Left lung (tissue), 10 donors: Measurements from ENCODE around the gene FANK1. TPM values are rescaled to one million over a fixed set of nuclear protein-coding genes. Genes with fewer than 3 reads are reported as not detected.

Experiments used
- ATAC-seq: fragments of 200-7000 bp; cut with Tn5 transposase; one replicate; pipeline ENCODE4 v1.9.1; 2020; ENCODE audit warnings: moderate library complexity
- DNase-seq, 4 donors: peaks; one replicate each; pipeline ENCODE4 v3.0.0-alpha.2; 2013 to 2020
- H3K27ac ChIP-seq, 2 donors: fragments of 200-600 bp; sonication (generic) in 1 of 2; one replicate each; pipeline versions ENCODE4 v1.5.0 to v1.8.0; 2020 to 2021
- H3K27me3 ChIP-seq, 2 donors: fragments of 200-600 bp; sonication (generic) in 1 of 2; one replicate each; pipeline versions ENCODE4 v1.5.0 to v1.8.0; 2020 to 2021
- H3K36me3 ChIP-seq, 2 donors: fragments of 200-600 bp; sonication (generic) in 1 of 2; one replicate each; pipeline versions ENCODE4 v1.5.0 to v1.8.0; 2020 to 2021
- H3K4me1 ChIP-seq, 2 donors: fragments of 200-600 bp; one replicate each; pipeline ENCODE4 v1.8.0; 2021
- H3K4me3 ChIP-seq, 2 donors: fragments of 200-600 bp; sonication (generic) in 1 of 2; one replicate each; pipeline versions ENCODE4 v1.5.0 to v1.8.0; 2020 to 2021; ENCODE audit warnings: mild to moderate bottlenecking in 1 of 2
- H3K9me3 ChIP-seq, 2 donors: fragments of 200-600 bp; sonication (generic) in 1 of 2; one replicate each; pipeline versions ENCODE4 v1.5.0 to v1.8.0; 2020 to 2021
- CTCF ChIP-seq, 2 donors: fragments of 200-600 bp; sonication (generic) in 1 of 2; IDR thresholded peaks; one replicate each; pipeline versions ENCODE4 v1.5.0 to v1.8.0; 2021; ENCODE audit warnings: antibody characterized with exemption in 2 of 2
- intact Hi-C, 2 donors: fragments of 100-400 bp; cut with DNase I; formaldehyde crosslinking; loops; one replicate each; pipeline versions ENCODE4 v1.11.2 to v1.14.2; 2022
- polyA plus RNA-seq, 6 donors: library from polyadenylated mRNA; unstranded; fragments of 120-200 nt; gene quantifications; one replicate each; pipeline ENCODE4 v1.2.1, GENCODE V29; 2013; ENCODE audit not compliant: insufficient read length in 6 of 6
- total RNA-seq, 2 donors: library from RNA; stranded (reverse); fragmentation: NEBNext Ultra II Directional; extraction: Animal tissue kit (Norgen Biotek cat#: 25700); gene quantifications; one replicate each; pipeline ENCODE4 v1.2.1, GENCODE V29; 2021
- donor health status: DM: no; HTN: yes; CAD: no.
- donor health status: DM: no; HTN: no; CAD: no.

Gene FANK1
- total and polyA plus RNA-seq, 8 donors, result 4.3 to 12.1 (median 8.4) TPM

- Histone ChIP-seq H3K4me3 (no peak overlapping the region), H3K9me3 (no peaks in the 10 kb centered on the region), H3K4me1 (no peaks in the 10 kb centered on the region), H3K36me3 (peaks cover 0 to 62% of the 10 kb centered on the region in 2 donors), H3K27me3 (no peaks in the 10 kb centered on the region), H3K27ac (no peak overlapping the region)
- intact Hi-C loops, result no loop called here
- ATAC-seq (no peak), DNase-seq (no peak)
- TF ChIP-seq CTCF (IDR thresholded peaks at IDR 0.05), result no peak
Observed at GRCh38 chr10:125850766-125851731, 45.3 kb upstream of the FANK1 start.

GRCh38 chr10:125852487-125852886 lies 43.9 kb upstream of the FANK1 start:
- Histone ChIP-seq H3K27ac (no peak overlapping the region), H3K36me3 (peaks cover 0 to 60% of the 10 kb centered on the region in 2 donors), H3K9me3 (no peaks in the 10 kb centered on the region), H3K4me3 (no peak overlapping the region), H3K4me1 (no peaks in the 10 kb centered on the region), H3K27me3 (no peaks in the 10 kb centered on the region)
- intact Hi-C loops, result no loop called here
- DNase-seq (no peak), ATAC-seq (no peak)
- no peak for TF ChIP-seq CTCF (IDR thresholded peaks at IDR 0.05)

- Histone ChIP-seq H3K9me3 (no peaks in the 10 kb centered on the region), H3K27me3 (no peaks in the 10 kb centered on the region), H3K4me3 (no peak overlapping the region), H3K36me3 (peaks cover 0 to 21% of the 10 kb centered on the region in 2 donors), H3K27ac (no peak overlapping the region), H3K4me1 (no peaks in the 10 kb centered on the region)
- intact Hi-C loops, result no loop called here
- DNase-seq, result no peak
- TF ChIP-seq CTCF (IDR thresholded peaks at IDR 0.05), result no peak
- no peak for ATAC-seq
Observed at GRCh38 chr10:125857185-125857760, 39.1 kb upstream of the FANK1 start.

GRCh38 chr10:125859128-125859817 lies 37.1 kb upstream of the FANK1 start:
- H3K27me3 ChIP-seq, result no peaks in the 10 kb centered on the region
- TF ChIP-seq CTCF (IDR thresholded peaks at IDR 0.05), result no peak
- H3K36me3 ChIP-seq, result peaks cover 0 to 13% of the 10 kb centered on the region in 2 donors
- no peaks in the 10 kb centered on the region for H3K4me1 ChIP-seq
- H3K4me3 ChIP-seq, result no peak overlapping the region
- intact Hi-C loops, result no loop called here
- ATAC-seq (peak; percentile 81), DNase-seq (no peak)
- no peaks in the 10 kb centered on the region for H3K9me3 ChIP-seq
- no peak overlapping the region for H3K27ac ChIP-seq

- H3K27me3 ChIP-seq, result no peaks in the 10 kb centered on the region
- H3K36me3 ChIP-seq, result peaks cover 0 to 18% of the 10 kb centered on the region in 2 donors
- ATAC-seq (no peak), DNase-seq (no peak)
- intact Hi-C loops, result no loop called here
- no peak overlapping the region for H3K27ac ChIP-seq
- no peaks in the 10 kb centered on the region for H3K9me3 ChIP-seq
- H3K4me3 ChIP-seq, result no peak overlapping the region
- H3K4me1 ChIP-seq, result no peaks in the 10 kb centered on the region
- TF ChIP-seq CTCF (IDR thresholded peaks at IDR 0.05), result no peak
Observed at GRCh38 chr10:125865120-125865519, 31.2 kb upstream of the FANK1 start.
